Stimulated activated CD8-positive, alpha-beta memory T cell treated with anti-CD3 and anti-CD28 coated beads, Interleukin-7, amount 100 ng/mL, for 4 hours (primary cell): ENCODE data around the gene KAT2A.
"Not testable (repeated sequence)": the region's sequence is repeated elsewhere in the genome, so short reads cannot be mapped to it uniquely, and the experiment has no call there.

Source experiments
- DNase-seq, 2 donors: peaks; one replicate each; pipeline ENCODE4 v3.0.0-alpha.2; 2020; ENCODE audit warnings: low read depth in 2 of 2

Gene KAT2A

GRCh38 chr17:42120770-42121769, at the start of gene KAT2A:
Gene KAT2A, minus strand, starts transcription at chr17:42121367. Its CDS starts 63 bp downstream, at chr17:42121304.
- DNase-seq, result peak; percentile 53 to 75

- no peak for DNase-seq
Measured at GRCh38 chr17:42169351-42169750, 48.2 kb upstream of the KAT2A start.

- no peak for DNase-seq
Measured at GRCh38 chr17:42167807-42168206, 46.6 kb upstream of the KAT2A start.

GRCh38 chr17:42166196-42166763, 45.1 kb upstream of the KAT2A start:
- DNase-seq, result no peak

- no peak for DNase-seq
Measured at GRCh38 chr17:42165751-42166150, 44.6 kb upstream of the KAT2A start.

- no peak for DNase-seq
Measured at GRCh38 chr17:42163696-42164407, 42.7 kb upstream of the KAT2A start.

GRCh38 chr17:42163113-42163512, 41.9 kb upstream of the KAT2A start:
- DNase-seq, result no peak

- DNase-seq, result no peak
Measured at GRCh38 chr17:42160531-42160910, 39.4 kb upstream of the KAT2A start.

GRCh38 chr17:42159796-42160530, 38.8 kb upstream of the KAT2A start:
- DNase-seq, result no peak

- DNase-seq, result no peak
Measured at GRCh38 chr17:42155614-42156045, 34.5 kb upstream of the KAT2A start.

GRCh38 chr17:42153919-42154742, 33.0 kb upstream of the KAT2A start:
- no peak for DNase-seq

- no peak for DNase-seq
Measured at GRCh38 chr17:42146911-42147607, 25.9 kb upstream of the KAT2A start.

GRCh38 chr17:42143138-42143537, 22.0 kb upstream of the KAT2A start:
- DNase-seq, result not testable (repeated sequence)

GRCh38 chr17:42142371-42142896, 21.3 kb upstream of the KAT2A start:
- no peak for DNase-seq

- no peak for DNase-seq
Measured at GRCh38 chr17:42141382-42141781, 20.2 kb upstream of the KAT2A start.

GRCh38 chr17:42140690-42141089, 19.5 kb upstream of the KAT2A start:
- not testable (repeated sequence) for DNase-seq

GRCh38 chr17:42138749-42139492, 17.8 kb upstream of the KAT2A start:
- DNase-seq, result no peak

GRCh38 chr17:42136654-42137051, 15.5 kb upstream of the KAT2A start:
- DNase-seq, result no peak
